SK-MEL-5 (cell line): ENCODE results near the gene MBOAT2. TPM values are rescaled to one million over a fixed set of nuclear protein-coding genes. Genes with fewer than 3 reads are reported as not detected.

Source experiments
- DNase-seq: peaks from one replicate; pipeline ENCODE4 v3.0.0-alpha.2; 2016; ENCODE audit warnings: low read depth, low spot score
- in situ Hi-C: cut with HindIII; loops from 2 replicates; pipeline ENCODE4 v1.10.0; 2016; ENCODE audit warnings: low sequenced_read_pairs, high pct_unique_total_duplicates, low pct_unique_long_range_greater_than_20kb
- total RNA-seq: library from RNA; depleted of rRNA; stranded (reverse); fragments of >200 nt; shearing (Covaris generic); gene quantifications from 2 replicates; pipeline ENCODE4 v1.2.3, GENCODE V29; 2014

MBOAT2 gene
- total RNA-seq, 1 experiment from 2014 or later, result 11.5 TPM

- in situ Hi-C loops, result no loop called here
- DNase-seq, result no peak
These were observed 21.1 kb upstream of the MBOAT2 start for GRCh38 chr2:9024575-9024974.

DNA sequence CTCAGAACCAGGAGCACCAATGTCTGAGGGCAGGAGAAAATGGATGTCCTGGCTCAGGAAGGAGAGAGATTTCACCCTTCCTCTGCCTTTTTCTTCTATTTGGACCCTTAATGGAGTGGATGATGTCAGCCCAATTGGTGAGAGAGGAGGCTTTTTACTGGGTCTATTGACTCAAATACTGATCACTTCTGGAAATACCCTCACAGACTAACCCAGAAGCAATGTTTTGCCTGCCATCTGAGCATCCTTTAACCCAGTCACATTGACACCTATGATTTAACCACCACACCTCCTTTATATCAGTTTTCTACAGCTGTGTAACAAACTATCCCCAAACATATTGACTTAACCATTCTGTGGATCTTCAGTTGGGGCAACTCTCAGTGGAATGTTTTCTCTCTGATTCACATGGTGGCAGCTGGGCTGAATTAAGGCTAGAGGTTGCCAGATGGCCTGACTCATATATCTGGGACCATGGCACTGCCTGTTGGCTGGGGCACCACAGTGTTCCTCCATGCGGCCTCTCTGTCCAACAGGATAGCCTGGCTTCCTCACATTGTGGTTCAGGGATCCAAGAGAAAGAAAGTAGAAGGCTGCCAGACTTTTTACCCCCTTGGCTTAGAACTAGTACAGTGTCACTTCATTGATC, 18.2 kb upstream of the MBOAT2 start:
- no peak for DNase-seq
- in situ Hi-C loops, result no loop called here

DNA sequence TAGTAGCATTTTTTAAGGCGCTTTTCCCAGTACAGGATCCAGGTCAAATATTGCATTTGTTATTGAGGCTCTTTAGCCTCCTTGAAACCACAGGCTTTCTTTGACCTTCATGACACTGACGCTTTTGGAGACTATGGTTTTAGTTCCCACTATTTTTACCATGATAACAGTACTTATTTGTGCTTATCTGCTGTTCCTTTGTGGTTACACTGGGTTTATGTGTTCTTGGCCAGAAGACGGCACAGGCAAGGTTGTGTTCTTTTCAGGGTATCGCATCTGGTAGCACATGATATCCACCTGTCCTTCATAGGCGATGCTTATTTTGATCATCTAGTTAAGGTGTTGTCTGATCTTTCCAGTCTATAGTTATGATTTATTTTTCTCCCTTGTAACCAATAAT, 16.8 kb upstream of the MBOAT2 start:
- in situ Hi-C loops, result no loop called here
- no peak for DNase-seq

DNA sequence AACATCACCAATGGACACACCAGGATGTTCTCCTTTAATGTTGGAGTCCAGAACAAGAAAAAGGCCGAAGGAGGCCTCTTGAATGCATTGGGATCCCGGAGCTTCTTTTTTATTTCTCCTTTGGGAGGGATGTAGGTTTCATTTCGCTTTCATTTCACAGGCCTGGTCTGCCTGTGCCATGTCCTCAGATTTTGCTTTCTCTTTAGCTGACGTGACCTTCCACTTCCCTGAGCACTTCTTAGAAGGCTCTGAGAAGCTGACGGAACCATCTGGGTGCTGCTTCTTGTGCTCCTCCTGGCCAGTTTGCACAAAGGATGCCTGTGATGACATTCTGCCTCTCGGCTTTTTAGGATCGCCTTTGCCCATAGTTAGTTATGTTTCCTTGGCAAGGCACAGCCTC, 15.1 kb upstream of the MBOAT2 start:
- peak; percentile 8 for DNase-seq
- in situ Hi-C loops, result no loop called here

DNA sequence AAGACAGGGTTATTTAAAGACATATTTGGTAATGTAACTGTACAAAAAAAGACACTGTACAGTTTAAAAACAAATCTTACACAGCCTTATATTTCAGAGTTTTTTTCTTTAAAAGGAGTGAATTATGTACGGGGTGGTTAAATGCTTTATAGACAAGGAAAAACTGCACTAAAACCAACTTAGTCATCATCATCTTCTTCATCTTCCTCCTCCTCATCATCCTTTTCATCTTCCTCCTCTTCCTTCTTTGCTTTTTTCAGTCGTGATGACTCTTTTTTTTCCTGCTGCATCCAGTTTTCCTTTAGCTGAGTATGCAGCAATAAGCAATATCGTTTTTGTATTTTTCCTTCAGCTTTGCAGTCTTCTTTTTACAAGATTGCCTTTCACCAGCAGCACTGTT, 14.6 kb upstream of the MBOAT2 start:
- in situ Hi-C loops, result no loop called here
- no peak for DNase-seq

DNA sequence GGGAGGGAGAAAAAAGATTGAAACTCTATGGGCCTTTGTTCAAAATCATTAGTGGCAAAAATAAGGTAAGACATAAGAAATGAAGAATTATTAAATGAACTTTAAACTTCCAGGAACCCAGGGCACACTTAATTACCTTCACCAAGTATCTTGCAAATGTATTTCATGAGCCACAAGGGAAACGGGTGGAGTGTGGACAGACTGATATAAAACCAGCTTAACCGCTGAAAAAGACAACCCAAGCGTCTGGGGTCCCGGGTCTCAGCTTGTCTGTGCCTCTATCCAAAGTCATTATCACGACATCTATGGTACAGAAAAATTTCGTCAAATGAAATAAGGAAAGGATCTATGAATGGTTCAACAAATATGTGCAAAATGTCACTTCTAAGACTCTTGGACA, 13.9 kb upstream of the MBOAT2 start:
- DNase-seq, result no peak
- in situ Hi-C loops, result no loop called here

GRCh38 chr2:9015998-9016397, 12.5 kb upstream of the MBOAT2 start:
- in situ Hi-C loops, result no loop called here
- no peak for DNase-seq

DNA sequence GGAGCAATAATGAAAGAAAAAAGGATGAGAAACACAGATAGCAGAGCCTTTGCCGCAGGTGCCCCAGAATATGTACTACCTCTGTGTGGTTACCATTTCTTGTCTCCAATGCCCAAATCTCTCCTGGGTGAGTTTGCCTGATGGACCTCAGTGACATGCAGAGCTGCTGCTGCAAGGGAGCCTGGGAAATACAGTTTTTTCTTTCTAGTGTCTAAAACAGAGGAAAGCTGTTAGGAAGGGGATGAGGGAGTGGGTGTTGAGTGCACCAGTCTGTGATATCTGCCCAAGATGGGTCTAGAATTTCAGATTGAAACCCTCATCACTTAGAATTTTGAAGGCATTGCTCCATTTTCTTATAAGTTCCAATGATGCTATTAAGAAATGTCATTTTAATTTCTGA, 9.9 kb upstream of the MBOAT2 start:
- in situ Hi-C loops, result no loop called here
- no peak for DNase-seq

DNA sequence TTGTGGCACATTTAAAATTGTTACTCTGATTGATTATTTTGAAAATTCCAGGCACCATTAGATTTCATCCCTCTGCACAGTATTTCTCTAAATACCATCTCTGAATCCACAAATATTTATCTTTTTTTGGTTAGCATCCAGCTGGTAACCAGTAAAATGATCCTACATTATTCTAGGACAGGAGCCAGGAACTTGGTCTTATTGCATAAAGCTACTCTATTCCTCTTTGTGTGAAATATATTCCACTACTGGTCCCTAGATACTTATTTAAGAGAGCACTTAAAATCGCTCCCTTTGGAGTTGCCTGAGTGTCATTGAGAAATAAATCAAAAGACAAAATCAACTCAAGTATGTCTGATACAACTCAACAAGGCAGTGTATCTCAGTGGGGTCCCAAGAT, 7.4 kb upstream of the MBOAT2 start:
- in situ Hi-C loops, result no loop called here
- DNase-seq, result no peak

DNA sequence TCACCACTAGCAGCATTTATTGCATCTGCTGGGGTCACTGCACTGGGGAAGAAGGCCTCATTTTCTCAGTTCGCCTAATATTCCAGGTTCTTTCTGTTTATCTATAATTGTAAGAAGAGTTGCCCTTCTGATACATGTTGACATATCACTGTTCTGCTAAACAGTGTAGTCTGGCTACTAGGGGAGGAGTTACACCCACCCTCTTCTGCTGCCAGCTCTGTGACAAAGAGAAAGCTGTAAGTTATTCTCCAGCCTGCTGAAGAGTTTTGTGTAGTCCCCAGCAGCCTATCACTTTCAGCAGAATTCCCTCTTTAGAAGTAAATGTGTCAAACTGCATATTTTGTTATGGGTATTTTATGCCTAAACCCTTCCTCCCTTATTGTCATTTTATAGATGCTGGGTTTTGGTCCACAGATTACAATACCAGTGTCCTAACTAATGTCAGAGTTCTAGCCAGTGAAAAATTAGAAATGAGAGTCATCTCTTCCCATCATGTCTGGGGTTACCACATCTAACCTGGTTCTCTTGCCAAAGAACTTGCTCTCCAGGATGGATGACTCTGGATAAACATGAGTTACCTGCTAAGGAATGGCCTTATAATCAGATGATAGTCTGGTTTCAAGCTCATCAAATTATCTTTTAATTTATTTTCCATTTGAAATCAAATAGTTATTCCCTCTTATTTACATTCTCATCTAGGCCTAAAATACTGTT, 5.6 kb upstream of the MBOAT2 start:
- in situ Hi-C loops, result no loop called here
- DNase-seq, result no peak

DNA sequence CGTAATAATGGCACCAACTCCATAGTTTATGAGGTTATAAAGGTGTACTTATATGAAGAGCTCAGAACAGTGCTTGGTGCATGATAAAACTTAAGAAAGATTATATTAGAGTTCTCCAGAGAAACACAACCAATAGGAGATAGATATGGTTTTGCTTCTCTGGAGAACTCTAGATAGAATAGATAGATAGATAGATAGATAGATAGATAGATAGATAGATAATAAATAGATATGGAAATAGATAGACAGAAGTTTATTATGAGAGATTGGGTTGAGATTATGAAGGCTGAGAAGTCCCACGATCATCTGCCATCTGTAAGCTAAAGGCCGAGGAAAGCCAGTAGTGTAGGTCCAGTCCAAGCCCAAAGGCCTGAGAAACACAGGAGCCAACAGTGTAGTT, 2.9 kb upstream of the MBOAT2 start:
- DNase-seq, result no peak
- in situ Hi-C loops, result no loop called here

DNA sequence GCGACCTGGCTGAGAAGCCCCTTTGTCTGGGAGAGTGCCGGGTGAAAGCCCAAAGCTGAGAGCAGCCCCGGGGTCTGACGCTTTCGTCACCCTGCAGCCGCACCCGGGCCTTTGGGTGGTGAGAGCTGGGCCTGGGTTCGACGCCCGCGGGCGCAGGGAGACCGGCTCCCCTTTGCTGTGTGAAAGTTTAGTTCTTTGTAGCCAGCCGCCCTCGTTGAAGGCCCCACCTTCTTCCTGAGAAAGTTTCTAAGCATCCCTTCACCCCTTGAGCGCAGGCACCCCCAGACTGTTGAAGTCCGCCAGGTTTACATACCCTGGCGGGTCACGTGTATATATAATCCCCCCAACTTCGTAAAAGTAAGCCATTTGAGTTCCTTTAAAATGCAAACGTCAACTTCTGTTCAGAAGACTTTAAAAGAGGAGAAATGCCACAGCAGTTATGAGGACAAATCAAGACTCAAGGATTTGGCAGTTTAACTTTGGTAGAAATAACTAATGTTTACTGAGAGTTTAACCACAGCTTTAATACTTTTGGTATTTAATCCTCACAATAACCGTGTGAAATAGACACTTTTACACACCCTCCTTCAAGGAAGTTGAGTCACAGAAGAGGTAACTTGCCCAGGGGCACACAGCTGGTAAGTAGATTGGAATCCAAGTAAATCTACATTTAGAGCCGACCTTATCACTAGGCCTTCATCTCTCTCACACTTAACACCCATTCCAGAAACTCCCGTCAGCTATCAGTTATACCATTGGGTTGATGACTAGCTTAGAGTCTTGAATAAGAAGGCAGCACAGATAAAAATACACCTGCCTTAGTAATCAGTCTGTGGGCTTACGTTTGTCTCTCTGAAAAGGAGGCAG, 1.1 kb upstream of the MBOAT2 start:
- in situ Hi-C loops, result no loop called here
- DNase-seq, result no peak

- in situ Hi-C loops, result no loop called here
These were observed 193 bp downstream of the MBOAT2 start for GRCh38 chr2:9003366-9003615.

GRCh38 chr2:9002637-9003365, 683 bp downstream of the MBOAT2 start:
- in situ Hi-C loops, result no loop called here
- peak; percentile 15 for DNase-seq

More at GRCh38 chr2:9003366-9003615, 193 bp downstream of the MBOAT2 start:
- DNase-seq, result no peak

- DNase-seq, result no peak
- in situ Hi-C loops, result no loop called here
These were observed 1.2 kb downstream of the MBOAT2 start for GRCh38 chr2:9002313-9002636.

DNA sequence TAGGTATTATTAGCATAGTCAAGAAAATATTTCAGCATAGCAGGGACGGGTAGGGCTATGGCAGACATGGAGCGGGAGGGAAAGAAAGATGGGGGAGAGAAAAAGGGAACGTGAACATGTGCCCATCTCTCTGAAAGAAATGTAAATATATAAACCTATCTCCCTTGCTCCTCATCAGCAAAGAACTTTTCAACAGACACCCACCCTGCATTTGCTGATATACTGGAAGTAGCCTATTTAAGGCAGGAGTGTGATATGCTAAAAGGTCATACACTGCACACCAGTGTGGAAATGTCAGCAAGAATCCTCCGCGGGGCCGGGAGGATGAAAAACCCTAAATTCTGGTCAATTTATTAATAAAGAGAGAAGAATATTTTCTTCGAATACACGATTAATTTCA, 1.7 kb downstream of the MBOAT2 start:
- in situ Hi-C loops, result no loop called here
- no peak for DNase-seq

GRCh38 chr2:9001229-9001628, 2.3 kb downstream of the MBOAT2 start:
- no peak for DNase-seq
- in situ Hi-C loops, result no loop called here

GRCh38 chr2:9000442-9000841, 3.0 kb downstream of the MBOAT2 start:
- DNase-seq, result no peak
- in situ Hi-C loops, result no loop called here
